C4-2B (cell line): ENCODE measurements around the gene HDHD5.

Experiments
- CTCF ChIP-seq: fragments of 450-650 bp; conservative IDR thresholded peaks from 2 replicates; pipeline ENCODE4 v1.5.1; 2017; ENCODE audit warnings: mild to moderate bottlenecking
- ZFX ChIP-seq: fragments of 450-650 bp; IDR thresholded peaks from 2 replicates; pipeline ENCODE4 v1.6.1; 2017

- TF ChIP-seq CTCF: no peak
- TF ChIP-seq ZFX: no peak
Measured at GRCh38 chr22:17137861-17138425, 21.1 kb downstream of the HDHD5 start.
